GM21447 (cell line): Measurements from ENCODE around the gene RNPS1.

ENCODE experiments used
- ATAC-seq: cut with Tn5 transposase; IDR thresholded peaks from one replicate; pipeline ENCODE4 v1.9.1; 2021; ENCODE audit not compliant: unreplicated experiment

The RNPS1 gene

GRCh38 chr16:2236337-2237101 lies 31.4 kb downstream of the RNPS1 start, which contains the start of gene DNASE1L2:
Gene DNASE1L2, plus strand, starts transcription at chr16:2236444. Its CDS starts 373 bp downstream, at chr16:2236817.
- ATAC-seq, result no peak

- ATAC-seq, result no peak
Measured at GRCh38 chr16:2235695-2236336, 32.1 kb downstream of the RNPS1 start.

- ATAC-seq, result no peak
Measured at GRCh38 chr16:2235234-2235651, 32.7 kb downstream of the RNPS1 start.

GRCh38 chr16:2234813-2235170 lies 33.1 kb downstream of the RNPS1 start:
- no peak for ATAC-seq

GRCh38 chr16:2233872-2234812 lies 33.8 kb downstream of the RNPS1 start:
- no peak for ATAC-seq

- no peak for ATAC-seq
Measured at GRCh38 chr16:2233046-2233775, 34.7 kb downstream of the RNPS1 start.

- no peak for ATAC-seq
Measured at GRCh38 chr16:2232094-2232990, 35.6 kb downstream of the RNPS1 start.

GRCh38 chr16:2231016-2231931 lies 36.7 kb downstream of the RNPS1 start:
- ATAC-seq, result no peak

- no peak for ATAC-seq
Measured at GRCh38 chr16:2230376-2230775, 37.5 kb downstream of the RNPS1 start.

- no peak for ATAC-seq
Measured at GRCh38 chr16:2229632-2230250, 38.2 kb downstream of the RNPS1 start.

GRCh38 chr16:2229091-2229490 lies 38.8 kb downstream of the RNPS1 start:
- ATAC-seq, result no peak

GRCh38 chr16:2228161-2228824 lies 39.6 kb downstream of the RNPS1 start:
- no peak for ATAC-seq

- no peak for ATAC-seq
Measured at GRCh38 chr16:2226918-2227317, 41.0 kb downstream of the RNPS1 start.

- ATAC-seq, result no peak
Measured at GRCh38 chr16:2226245-2226793, 41.6 kb downstream of the RNPS1 start.

- ATAC-seq, result peak; percentile 22
Measured at GRCh38 chr16:2223942-2224486, 43.9 kb downstream of the RNPS1 start.

- ATAC-seq, result peak; percentile 92
Measured at GRCh38 chr16:2223221-2223941, 44.5 kb downstream of the RNPS1 start, which contains the start of gene E4F1. Gene E4F1, plus strand, starts transcription at chr16:2223591. Its CDS starts 23 bp downstream, at chr16:2223614.
